ENCODE results near the gene EDAR. TPM values are rescaled to one million over a fixed set of nuclear protein-coding genes. Genes with fewer than 3 reads are reported as not detected.

Gene EDAR
- total RNA-seq, 2 donors from 2014 or later = 0.43 to 0.46 TPM

DNA sequence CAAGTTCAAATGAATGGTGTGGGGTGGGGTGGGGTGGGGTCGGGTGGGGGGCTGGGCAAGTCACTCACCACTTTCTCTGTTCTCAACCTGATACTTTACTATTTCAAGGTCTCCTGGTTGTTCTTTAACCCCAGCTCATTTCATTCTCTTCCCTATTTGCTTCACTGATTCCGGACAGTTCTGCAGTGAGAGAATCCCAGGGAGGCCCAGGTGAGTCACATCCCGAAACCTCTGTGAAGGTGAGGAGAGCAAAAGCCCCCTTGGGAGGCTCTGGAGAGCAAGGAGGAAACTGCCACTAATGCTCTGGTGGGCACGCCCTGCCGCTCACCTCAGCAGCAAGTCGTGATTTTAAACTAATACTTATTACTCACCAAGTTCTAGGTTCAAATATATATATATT lies 8.9 kb downstream of the EDAR start:
- H3K27ac Mint-ChIP-seq = no peak overlapping the region
- no peaks in the 10 kb centered on the region for H3K36me3 Mint-ChIP-seq
- no peaks in the 10 kb centered on the region for H3K9me3 Mint-ChIP-seq
- no peak for DNase-seq (ENCODE audit: low spot score in 2 of 2)
- ATAC-seq = no peak

DNA sequence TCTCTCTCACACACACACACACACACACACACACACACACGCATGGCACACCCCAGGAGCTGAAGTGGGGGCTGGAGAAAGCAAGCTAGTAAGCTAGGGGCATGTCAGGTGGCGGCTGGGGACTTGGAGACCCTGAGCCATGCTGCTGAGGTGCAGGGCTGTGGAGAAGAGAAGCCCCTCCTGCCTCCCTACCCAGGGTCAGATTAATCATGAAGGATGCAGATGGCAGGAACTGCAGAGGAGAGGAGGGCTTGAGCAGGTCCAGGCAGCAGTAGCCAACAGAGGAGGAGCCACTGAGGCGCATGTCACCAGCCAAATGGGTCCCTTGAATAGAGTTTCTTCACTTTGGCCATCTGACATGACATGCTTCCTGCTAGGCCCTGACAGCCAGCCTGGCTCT lies 9.6 kb downstream of the EDAR start:
- H3K36me3 Mint-ChIP-seq = no peaks in the 10 kb centered on the region
- no peak overlapping the region for H3K27ac Mint-ChIP-seq
- H3K9me3 Mint-ChIP-seq = no peaks in the 10 kb centered on the region
- DNase-seq (ENCODE audit: low spot score in 2 of 2) = no peak
- no peak for ATAC-seq

DNA sequence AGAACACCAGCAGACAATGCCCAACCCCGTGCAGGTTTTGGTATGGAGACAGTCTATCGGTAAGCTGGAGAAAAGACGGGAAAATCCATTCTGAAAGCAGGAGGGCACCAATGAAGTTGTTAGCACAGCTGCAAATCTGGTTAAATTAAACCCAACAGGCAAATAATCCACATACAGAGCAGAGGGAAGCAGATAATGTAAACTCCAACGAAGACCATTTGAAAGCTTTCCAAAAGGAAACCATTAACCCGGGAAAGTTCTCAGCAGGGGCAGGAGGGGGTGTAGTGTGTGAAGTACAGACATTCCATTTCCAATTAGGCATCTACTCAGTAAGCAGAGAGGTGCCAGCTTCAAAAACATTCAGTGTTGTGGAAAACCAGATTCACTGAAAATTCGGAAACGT lies 10.3 kb downstream of the EDAR start:
- Mint-ChIP-seq H3K36me3 (no peaks in the 10 kb centered on the region), H3K27ac (peak overlapping the region in 1 of 2 donors; percentile 44), H3K9me3 (no peaks in the 10 kb centered on the region)
- no peak for DNase-seq (ENCODE audit: low spot score in 2 of 2)
- ATAC-seq = no peak

DNA sequence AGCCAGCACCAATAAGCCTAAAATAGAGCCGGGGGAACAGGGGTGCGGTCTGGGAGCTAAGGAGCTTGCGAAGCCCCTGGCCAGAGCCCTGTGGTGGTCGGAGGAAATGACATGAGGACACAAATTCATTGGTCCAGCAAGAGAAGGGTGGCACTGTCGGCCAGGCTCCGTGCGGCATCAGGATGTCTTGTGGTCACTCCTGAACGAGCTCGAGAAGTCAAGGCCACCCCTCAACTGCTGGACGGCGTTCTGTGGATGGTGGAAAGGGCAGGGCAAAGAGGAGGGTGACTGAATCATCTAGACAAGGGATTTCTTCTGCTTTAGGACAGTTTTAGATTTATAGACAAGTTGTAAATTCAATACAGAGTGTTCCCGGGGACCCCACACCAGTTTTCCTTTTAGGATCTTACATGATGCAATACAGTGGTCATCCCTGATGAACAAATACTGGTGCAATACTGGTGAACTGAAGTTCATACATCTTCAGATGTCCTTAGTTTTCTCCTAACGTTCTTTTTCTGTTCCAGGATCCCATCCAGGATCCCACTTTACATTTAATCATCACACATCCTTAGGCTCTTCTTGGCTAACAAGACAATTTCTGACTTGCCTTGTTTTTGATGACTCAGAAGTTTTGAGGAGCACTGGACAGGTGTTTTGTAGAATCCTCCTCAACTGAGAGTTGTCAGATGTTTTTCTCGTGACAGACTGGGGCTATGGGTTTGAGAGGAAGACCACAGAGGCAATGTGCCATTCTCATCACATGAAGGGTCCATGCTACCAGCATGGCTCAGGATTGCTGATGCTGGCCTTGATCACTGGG lies 13.2 kb downstream of the EDAR start:
- DNase-seq (ENCODE audit: low spot score in 2 of 2) = no peak
- no peaks in the 10 kb centered on the region for H3K36me3 Mint-ChIP-seq
- peak overlapping the region; percentile 36 to 55 for H3K27ac Mint-ChIP-seq
- ATAC-seq = no peak
- H3K9me3 Mint-ChIP-seq = no peaks in the 10 kb centered on the region

DNA sequence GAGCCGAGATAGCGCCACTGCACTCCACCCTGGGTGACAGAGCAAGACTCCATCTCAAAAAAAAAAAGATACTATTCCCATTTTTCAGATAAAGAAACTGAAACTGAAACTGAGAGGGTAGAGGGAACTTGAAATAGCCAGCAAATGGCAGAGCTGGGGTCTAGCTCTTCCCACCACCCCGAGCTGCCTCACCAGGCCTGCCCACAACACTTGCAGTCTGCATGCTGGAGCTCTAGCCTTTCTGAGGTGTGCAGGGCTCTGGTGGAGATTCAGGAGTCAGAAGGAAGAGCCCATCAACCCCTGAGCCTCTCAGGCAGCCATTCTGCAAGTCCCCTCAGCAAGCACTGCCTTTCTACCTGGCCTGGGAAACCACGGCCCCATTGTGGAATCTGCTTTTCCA lies 14.3 kb downstream of the EDAR start:
- DNase-seq (ENCODE audit: low spot score in 2 of 2) (no peak), ATAC-seq (peak in 1 of 2 donors; percentile 29)
- H3K27ac Mint-ChIP-seq = peak overlapping the region in 1 of 2 donors; percentile 55
- H3K9me3 Mint-ChIP-seq = no peaks in the 10 kb centered on the region
- no peaks in the 10 kb centered on the region for H3K36me3 Mint-ChIP-seq

DNA sequence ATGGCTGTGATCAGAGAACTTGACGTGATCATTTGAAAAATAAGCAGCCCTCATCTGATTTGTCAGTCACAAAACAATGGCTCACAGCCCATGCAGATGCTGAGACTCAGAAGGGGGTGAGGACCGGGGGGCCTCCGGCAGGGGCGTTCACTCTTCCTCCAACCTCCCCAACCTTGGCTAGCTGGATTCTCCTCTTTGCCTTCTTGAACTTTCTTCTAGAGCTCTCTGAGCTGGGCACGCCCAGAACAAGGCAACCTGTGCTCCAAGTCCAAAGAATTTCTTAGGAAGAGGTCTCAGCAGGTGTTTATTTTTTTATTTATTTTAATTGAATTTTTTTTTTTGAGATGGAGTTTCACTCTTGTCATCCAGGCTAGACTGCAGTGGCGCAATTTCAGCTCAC lies 16.4 kb downstream of the EDAR start:
- H3K36me3 Mint-ChIP-seq = no peaks in the 10 kb centered on the region
- no peaks in the 10 kb centered on the region for H3K9me3 Mint-ChIP-seq
- ATAC-seq (no peak), DNase-seq (ENCODE audit: low spot score in 2 of 2) (no peak)
- no peak overlapping the region for H3K27ac Mint-ChIP-seq

DNA sequence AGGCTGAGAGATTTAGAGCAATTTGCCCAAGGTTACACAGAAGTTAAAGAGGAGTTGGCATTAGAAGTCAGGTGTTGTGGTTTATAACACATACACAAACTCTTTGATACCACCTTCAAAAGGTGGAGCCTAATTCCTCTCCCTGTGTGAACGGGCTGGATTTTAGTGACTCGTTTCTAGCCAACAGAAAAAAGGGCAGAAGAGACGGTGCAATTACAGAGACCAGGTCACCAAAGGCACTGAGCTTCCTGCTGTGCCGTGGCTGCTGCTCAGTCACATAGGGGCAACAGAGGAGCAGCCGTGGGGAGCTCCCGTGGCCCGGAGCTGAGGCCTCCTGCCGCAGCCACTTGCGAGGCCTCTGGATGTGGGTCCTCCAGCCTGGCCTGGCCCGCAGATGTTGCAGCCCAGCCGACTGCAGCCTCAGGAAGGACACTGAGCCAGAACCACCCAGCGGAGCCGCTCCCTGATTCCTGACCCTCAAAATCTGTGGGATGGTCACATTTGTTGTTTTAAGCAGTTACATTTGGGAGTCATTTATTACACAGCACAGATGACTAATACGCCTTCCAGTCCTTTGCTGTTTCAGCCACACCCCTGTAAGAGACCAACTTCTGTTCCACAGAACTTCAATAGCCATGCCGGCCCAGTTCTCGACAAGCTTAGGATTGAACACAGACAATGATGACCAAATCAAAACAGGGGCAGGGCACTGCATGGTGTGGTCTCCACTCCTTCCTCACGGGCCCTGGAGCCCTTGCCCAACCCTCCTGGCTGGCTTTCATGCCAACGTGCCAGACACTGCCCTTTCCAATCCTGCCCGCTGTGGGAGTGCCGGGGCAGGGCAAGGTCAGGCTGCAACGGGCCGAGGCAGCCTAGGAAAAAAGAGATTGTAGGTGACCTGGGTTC lies 17.1 kb downstream of the EDAR start:
- H3K9me3 Mint-ChIP-seq = no peaks in the 10 kb centered on the region
- H3K27ac Mint-ChIP-seq = peak overlapping the region in 1 of 2 donors; percentile 69
- DNase-seq (ENCODE audit: low spot score in 2 of 2) (no peak), ATAC-seq (peak in 1 of 2 donors; percentile 21)
- no peaks in the 10 kb centered on the region for H3K36me3 Mint-ChIP-seq

DNA sequence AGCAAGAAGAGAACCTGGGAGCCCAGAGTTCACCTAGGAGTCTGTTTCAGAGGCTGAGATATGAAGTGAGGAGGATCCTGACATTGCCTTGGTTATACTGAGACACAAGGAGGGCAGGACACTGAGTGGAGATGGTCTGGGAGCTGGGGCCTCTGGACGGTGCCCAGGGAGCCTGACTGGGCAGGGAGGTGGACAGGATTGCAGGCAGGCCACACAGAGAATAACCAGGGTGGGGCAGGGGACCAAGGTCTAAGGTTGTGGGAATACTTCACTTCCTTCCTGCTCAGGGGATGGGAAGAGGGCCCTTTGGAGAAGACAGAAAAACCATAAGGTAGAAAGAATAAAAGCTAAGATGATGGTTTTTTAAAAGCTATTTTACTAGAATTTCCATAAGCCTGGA lies 18.7 kb downstream of the EDAR start:
- Mint-ChIP-seq H3K36me3 (no peaks in the 10 kb centered on the region), H3K9me3 (no peaks in the 10 kb centered on the region), H3K27ac (no peak overlapping the region)
- no peak for DNase-seq (ENCODE audit: low spot score in 2 of 2)
- ATAC-seq = no peak

DNA sequence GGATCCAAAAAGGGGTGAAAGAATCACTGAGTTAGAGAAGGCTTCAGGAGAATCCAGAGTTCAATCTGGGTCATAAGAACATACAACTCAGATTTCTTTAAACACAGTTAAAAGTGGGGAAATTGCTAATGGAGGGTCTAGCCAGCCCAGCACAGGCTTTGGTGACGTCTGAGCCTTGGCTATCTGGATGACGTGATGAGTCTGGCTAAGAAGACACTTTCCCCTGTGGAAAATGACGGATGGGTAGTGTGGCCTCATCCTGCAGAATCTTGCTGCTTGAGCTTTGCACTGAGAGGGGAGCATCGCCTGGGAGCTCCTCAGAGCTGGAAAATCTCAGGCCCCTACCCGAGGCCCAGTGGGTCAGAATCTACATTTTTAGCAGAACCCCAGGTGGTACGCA lies 19.2 kb downstream of the EDAR start:
- H3K9me3 Mint-ChIP-seq = no peaks in the 10 kb centered on the region
- no peak for ATAC-seq
- no peak overlapping the region for H3K27ac Mint-ChIP-seq
- H3K36me3 Mint-ChIP-seq = no peaks in the 10 kb centered on the region
- no peak for DNase-seq (ENCODE audit: low spot score in 2 of 2)

DNA sequence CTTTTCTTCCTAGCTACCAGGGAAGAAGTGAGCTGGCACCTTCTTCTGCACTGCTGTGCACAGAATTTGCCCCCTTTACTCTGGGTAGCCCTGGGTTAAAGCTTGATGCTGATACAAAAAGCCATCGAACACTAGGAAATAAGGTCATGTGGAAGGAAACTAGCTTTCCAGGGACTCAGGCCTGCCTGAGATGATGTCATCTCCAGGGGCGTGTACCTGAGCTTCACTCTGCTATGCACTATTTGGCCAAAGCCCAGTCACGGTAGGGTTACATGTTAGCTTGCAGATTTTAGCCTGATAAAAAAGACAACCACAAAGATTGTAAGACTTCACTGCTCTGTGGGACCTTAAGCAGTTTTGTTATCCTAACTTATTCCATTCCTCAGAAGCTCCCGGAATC lies 20.4 kb downstream of the EDAR start:
- Mint-ChIP-seq H3K36me3 (no peaks in the 10 kb centered on the region), H3K27ac (no peak overlapping the region), H3K9me3 (no peaks in the 10 kb centered on the region)
- no peak for DNase-seq (ENCODE audit: low spot score in 2 of 2)
- peak; percentile 42 to 44 for ATAC-seq

DNA sequence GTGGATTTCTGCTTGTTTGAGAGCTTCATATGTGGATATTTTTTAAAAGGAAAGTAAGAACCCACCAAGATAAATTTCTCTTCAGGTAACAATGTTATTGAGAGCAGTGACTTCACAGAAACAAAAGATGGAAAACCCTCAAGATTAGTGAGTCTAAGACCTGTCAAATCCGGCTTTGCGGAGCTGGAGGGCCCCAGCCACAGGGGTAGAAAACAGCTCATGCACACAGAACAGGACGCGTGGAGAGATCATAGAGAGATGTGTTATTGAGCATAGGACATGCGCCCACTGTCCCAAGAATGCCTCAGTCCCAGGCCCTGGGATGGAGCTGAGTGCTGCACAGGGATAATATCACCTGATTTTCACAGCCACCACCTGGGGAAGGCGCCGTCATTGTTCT lies 21.3 kb downstream of the EDAR start:
- H3K36me3 Mint-ChIP-seq = no peaks in the 10 kb centered on the region
- peak overlapping the region in 1 of 2 donors; percentile 11 for H3K27ac Mint-ChIP-seq
- DNase-seq (ENCODE audit: low spot score in 2 of 2) (no peak), ATAC-seq (peak; percentile 41 to 62)
- H3K9me3 Mint-ChIP-seq = no peaks in the 10 kb centered on the region

DNA sequence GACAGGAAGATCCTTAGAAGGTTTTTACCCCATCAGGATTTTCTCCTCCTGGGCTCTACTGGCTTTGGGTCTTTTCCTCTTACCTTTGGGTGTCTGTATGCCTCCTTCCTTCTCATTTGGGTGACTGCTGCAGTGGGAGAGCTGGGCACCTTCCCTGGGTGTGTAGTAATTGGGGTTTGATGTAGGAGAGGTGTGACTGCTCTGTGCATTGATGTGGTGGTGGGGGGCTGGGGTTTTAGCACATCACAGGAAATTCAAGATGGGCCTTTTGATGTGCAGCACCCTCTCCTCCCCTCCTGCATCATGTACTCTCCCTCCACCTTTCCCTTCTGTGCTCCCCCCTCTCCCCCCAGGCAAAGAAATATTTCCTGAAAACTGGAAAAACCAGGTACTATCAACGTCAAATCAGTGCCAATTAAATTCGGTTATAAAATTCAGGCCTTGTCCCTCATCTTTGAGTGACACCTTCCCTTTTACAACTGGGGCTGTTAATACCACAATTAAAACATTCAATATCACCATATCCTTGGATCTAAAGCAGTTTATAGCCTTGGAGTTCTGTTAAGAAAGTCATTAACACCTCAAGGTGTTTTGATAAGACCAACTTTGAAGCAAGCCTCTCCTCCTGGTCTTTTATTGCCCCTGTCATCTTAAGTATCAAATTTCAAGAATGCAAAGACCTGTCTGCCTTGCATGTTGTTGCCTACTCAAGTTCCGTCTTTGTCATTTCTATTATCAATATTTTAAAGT lies 23.3 kb downstream of the EDAR start:
- H3K9me3 Mint-ChIP-seq = no peaks in the 10 kb centered on the region
- peak in 1 of 2 donors; percentile 31 for DNase-seq (ENCODE audit: low spot score in 2 of 2)
- no peak overlapping the region for H3K27ac Mint-ChIP-seq
- H3K36me3 Mint-ChIP-seq = no peaks in the 10 kb centered on the region
- ATAC-seq = peak; percentile 63 to 84

DNA sequence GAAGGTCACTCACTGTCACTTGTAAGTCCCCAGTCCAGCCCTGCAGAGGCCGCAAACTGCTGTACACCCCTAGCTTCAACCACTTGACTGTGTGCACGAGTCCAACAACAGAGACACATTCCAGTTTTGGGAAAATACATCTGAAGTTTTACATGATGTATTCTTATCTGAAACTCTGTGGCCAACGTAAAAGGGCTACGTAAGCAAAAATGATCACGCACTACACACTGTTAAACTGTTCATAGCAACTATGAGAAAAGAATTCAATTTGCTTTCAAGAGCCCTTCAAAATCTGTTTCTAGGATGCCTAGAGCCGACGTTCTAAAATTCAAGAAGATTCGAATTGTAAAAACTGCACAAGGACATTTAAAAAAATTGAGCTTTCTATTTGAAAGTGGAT lies 26.0 kb downstream of the EDAR start:
- ATAC-seq (no peak), DNase-seq (ENCODE audit: low spot score in 2 of 2) (no peak)
- H3K36me3 Mint-ChIP-seq = no peaks in the 10 kb centered on the region
- no peaks in the 10 kb centered on the region for H3K9me3 Mint-ChIP-seq
- peak overlapping the region in 1 of 2 donors; percentile 17 for H3K27ac Mint-ChIP-seq

DNA sequence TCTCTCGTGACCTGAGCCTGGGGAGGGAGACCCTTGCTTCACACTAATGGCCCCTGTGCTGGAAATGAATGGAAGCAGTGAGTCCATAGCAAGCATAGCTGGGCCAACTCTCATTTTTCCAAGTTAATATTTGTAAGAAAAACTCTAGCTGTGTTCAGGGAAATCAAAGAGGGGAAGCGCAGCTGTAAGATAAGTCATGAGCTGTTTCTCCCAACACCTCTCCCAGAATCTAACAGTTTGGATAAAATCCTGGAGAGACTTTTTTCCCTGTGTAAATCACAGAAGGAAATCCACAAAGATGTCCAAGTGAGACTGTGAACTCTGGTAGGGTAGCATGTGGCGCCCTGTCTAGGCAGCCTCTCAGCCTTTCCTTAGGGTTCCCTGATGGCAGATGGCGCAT lies 27.2 kb downstream of the EDAR start:
- no peaks in the 10 kb centered on the region for H3K9me3 Mint-ChIP-seq
- ATAC-seq (no peak), DNase-seq (ENCODE audit: low spot score in 2 of 2) (no peak)
- H3K36me3 Mint-ChIP-seq = no peaks in the 10 kb centered on the region
- no peak overlapping the region for H3K27ac Mint-ChIP-seq

DNA sequence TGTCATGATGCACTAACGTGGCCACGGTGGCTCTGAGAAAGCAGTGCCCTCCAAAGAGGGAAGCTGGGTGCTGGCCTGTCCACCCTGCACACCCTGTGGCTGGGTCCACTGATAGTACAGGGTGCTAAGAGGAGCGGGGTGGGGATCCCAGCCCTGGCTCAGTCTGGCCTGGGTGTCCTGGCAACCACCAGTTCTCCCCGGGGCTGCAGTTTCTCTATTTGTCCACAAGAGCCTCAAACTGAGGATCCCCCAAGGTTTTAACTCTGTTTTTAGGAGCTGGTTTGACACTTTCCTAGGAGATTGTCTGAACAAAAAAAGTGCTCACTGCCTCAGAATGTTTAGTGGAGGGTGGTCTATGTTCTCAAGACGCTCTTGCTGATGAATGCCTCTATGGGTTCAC lies 29.0 kb downstream of the EDAR start:
- Mint-ChIP-seq H3K9me3 (no peaks in the 10 kb centered on the region), H3K36me3 (no peaks in the 10 kb centered on the region), H3K27ac (peak overlapping the region in 1 of 2 donors; percentile 22)
- DNase-seq (ENCODE audit: low spot score in 2 of 2) = no peak
- peak in 1 of 2 donors; percentile 21 for ATAC-seq

DNA sequence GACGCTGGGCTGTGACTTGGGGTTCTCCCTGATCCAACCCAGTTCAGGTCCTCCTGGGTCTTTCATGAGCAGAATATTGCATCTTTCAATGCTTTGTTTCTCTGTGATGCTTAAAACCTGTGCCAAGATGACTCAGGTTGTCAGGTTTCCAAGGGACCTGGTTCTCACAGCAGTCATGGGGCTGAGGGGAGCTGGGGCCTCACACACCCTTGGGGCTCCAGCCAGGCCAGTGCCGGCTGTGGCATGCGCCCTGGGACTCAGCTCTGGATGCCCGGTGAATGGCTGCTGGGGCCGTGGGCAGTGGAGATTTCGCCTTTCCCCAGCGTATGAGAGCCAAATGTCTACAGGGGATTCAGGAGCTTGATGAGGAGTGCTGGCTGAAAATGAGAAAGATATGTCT lies 29.6 kb downstream of the EDAR start:
- Mint-ChIP-seq H3K36me3 (no peaks in the 10 kb centered on the region), H3K27ac (no peak overlapping the region), H3K9me3 (no peaks in the 10 kb centered on the region)
- ATAC-seq (peak in 1 of 2 donors; percentile 21), DNase-seq (ENCODE audit: low spot score in 2 of 2) (no peak)

All from activated naive CD4-positive, alpha-beta T cell treated with anti-CD3 and anti-CD28 coated beads, Interleukin-2, amount 50 U/mL, for 72 hours (primary cell).